Colonic mucosa (tissue), 4 donors: ENCODE measurements around the gene LMCD1. TPM values are rescaled to one million over a fixed set of nuclear protein-coding genes. Genes with fewer than 3 reads are reported as not detected.

Experiments
- DNase-seq: peaks from one replicate; pipeline ENCODE4 v3.0.0-alpha.2; 2020
- H3K27ac ChIP-seq: fragments of 200-600 bp; one replicate; pipeline ENCODE4 v1.8.0; 2021
- H3K27me3 ChIP-seq: fragments of 200-600 bp; one replicate; pipeline ENCODE4 v1.8.0; 2021
- H3K36me3 ChIP-seq: fragments of 200-600 bp; one replicate; pipeline ENCODE4 v1.8.0; 2021
- H3K4me1 ChIP-seq: fragments of 200-600 bp; one replicate; pipeline ENCODE4 v1.8.0; 2021; ENCODE audit warnings: mild to moderate bottlenecking
- H3K4me3 ChIP-seq: fragments of 200-600 bp; one replicate; pipeline ENCODE4 v1.8.0; 2021
- H3K9ac ChIP-seq, 2 donors: one replicate each; pipeline ENCODE4 v1.7.0; 2013; ENCODE audit warnings: control low read depth in 2 of 2, low read depth in 2 of 2, low read length in 2 of 2
- H3K9me3 ChIP-seq: fragments of 200-600 bp; one replicate; pipeline ENCODE4 v1.8.0; 2021
- intact Hi-C: fragments of 100-400 bp; cut with DNase I; formaldehyde crosslinking; loops from one replicate; pipeline ENCODE4 v1.14.1; 2022
- total RNA-seq, 2 donors: library from RNA; stranded (reverse); fragmentation: NEBNext Ultra II Directional in 1 of 2; extraction: Animal tissue kit (Norgen Biotek cat#: 25700) in 1 of 2; gene quantifications; one replicate each; pipeline ENCODE4 v1.2.1, GENCODE V29; 2021
- TF ChIP-seq, protein P1 (sequence below): fragments of 200-600 bp; IDR thresholded peaks from one replicate; pipeline ENCODE4 v1.8.0; 2022; ENCODE audit warnings: antibody characterized with exemption, mild to moderate bottlenecking
- donor health status: healthy.
- donor health status: DM: no; HTN: no; CAD: no.
- donor health status: DM: no; HTN: no; CAD: no.

The LMCD1 gene
- total RNA-seq, 2 donors from 2014 or later = 5.5 to 7.6 TPM

DNA sequence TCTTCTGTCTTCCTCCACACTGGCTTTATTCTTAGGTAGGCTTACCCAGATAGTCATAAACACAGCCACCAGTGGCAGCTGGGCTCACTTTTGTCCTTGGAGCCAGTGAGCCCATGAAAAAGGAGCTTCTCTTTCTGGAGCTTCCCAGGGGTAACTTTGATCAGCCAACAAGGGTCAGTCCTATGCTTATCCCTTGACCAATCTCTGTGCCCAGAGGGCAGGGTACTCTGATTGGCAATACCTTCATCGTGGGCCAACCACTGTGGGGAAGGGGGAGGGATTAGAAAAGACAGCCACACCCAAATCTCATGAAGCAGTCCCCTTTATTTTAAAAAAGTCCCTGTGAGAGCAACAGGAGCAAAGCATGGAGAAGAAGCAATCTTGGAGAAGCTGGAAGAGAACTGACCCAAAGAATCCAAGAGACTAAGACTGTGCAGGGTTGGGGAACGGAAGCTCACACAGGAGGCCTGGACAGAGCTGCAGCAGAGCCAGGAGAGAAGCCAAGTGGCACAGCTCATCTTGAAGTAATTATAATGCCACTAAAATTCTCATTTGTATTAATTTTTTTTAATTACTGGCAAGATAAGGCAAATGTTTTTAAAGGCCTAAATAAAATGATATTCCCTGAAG, 72.5 kb downstream of the LMCD1 start:
- no peaks in the 10 kb centered on the region for H3K4me1 ChIP-seq
- TF ChIP-seq, protein P1, sequence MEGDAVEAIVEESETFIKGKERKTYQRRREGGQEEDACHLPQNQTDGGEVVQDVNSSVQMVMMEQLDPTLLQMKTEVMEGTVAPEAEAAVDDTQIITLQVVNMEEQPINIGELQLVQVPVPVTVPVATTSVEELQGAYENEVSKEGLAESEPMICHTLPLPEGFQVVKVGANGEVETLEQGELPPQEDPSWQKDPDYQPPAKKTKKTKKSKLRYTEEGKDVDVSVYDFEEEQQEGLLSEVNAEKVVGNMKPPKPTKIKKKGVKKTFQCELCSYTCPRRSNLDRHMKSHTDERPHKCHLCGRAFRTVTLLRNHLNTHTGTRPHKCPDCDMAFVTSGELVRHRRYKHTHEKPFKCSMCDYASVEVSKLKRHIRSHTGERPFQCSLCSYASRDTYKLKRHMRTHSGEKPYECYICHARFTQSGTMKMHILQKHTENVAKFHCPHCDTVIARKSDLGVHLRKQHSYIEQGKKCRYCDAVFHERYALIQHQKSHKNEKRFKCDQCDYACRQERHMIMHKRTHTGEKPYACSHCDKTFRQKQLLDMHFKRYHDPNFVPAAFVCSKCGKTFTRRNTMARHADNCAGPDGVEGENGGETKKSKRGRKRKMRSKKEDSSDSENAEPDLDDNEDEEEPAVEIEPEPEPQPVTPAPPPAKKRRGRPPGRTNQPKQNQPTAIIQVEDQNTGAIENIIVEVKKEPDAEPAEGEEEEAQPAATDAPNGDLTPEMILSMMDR = no peak

GRCh38 chr3:8574670-8575322, 73.2 kb downstream of the LMCD1 start:
- TF ChIP-seq, protein P1 = no peak
- H3K4me3 ChIP-seq = no peak overlapping the region
- no peak overlapping the region for H3K27ac ChIP-seq
- intact Hi-C loops = no loop called here
- H3K36me3 ChIP-seq = no peaks in the 10 kb centered on the region
- no peaks in the 10 kb centered on the region for H3K4me1 ChIP-seq
- DNase-seq = no peak
- no peaks in the 10 kb centered on the region for H3K9me3 ChIP-seq
- H3K9ac ChIP-seq = no peak overlapping the region
- H3K27me3 ChIP-seq = no peaks in the 10 kb centered on the region

More for the DNA sequence above, 72.5 kb downstream of the LMCD1 start:
- intact Hi-C loops = no loop called here
- Histone ChIP-seq H3K9ac (no peak overlapping the region), H3K9me3 (no peaks in the 10 kb centered on the region), H3K27me3 (no peaks in the 10 kb centered on the region), H3K4me3 (no peak overlapping the region), H3K36me3 (no peaks in the 10 kb centered on the region), H3K27ac (no peak overlapping the region)
- no peak for DNase-seq

- no peaks in the 10 kb centered on the region for H3K4me1 ChIP-seq
- H3K27ac ChIP-seq = no peak overlapping the region
- TF ChIP-seq, protein P1 = no peak
- DNase-seq = no peak
- H3K9me3 ChIP-seq = no peaks in the 10 kb centered on the region
- intact Hi-C loops = no loop called here
- no peak overlapping the region for H3K9ac ChIP-seq
- H3K4me3 ChIP-seq = no peak overlapping the region
- H3K36me3 ChIP-seq = no peaks in the 10 kb centered on the region
- no peaks in the 10 kb centered on the region for H3K27me3 ChIP-seq
These were observed 73.9 kb downstream of the LMCD1 start for GRCh38 chr3:8575364-8576104.

GRCh38 chr3:8576436-8576835, 74.8 kb downstream of the LMCD1 start:
- H3K9me3 ChIP-seq = no peaks in the 10 kb centered on the region
- H3K27ac ChIP-seq = no peak overlapping the region
- H3K36me3 ChIP-seq = no peaks in the 10 kb centered on the region
- TF ChIP-seq, protein P1 = no peak
- no peak for DNase-seq
- no peak overlapping the region for H3K4me3 ChIP-seq
- intact Hi-C loops = no loop called here
- H3K9ac ChIP-seq = no peak overlapping the region
- H3K27me3 ChIP-seq = no peaks in the 10 kb centered on the region
- H3K4me1 ChIP-seq = no peaks in the 10 kb centered on the region

- Histone ChIP-seq H3K4me3 (no peak overlapping the region), H3K9ac (no peak overlapping the region), H3K27me3 (no peaks in the 10 kb centered on the region), H3K27ac (no peak overlapping the region), H3K4me1 (no peaks in the 10 kb centered on the region), H3K36me3 (no peaks in the 10 kb centered on the region), H3K9me3 (no peaks in the 10 kb centered on the region)
- no peak for DNase-seq
- TF ChIP-seq, protein P1 = no peak
- intact Hi-C loops = no loop called here
These were observed 75.4 kb downstream of the LMCD1 start for GRCh38 chr3:8576841-8577571.
